ENCODE data around the gene ATP2C2. TPM values are rescaled to one million over a fixed set of nuclear protein-coding genes. Genes with fewer than 3 reads are reported as not detected.

ATP2C2 gene
- total RNA-seq, 1 donor from 2014 or later = 32.1 TPM

GRCh38 chr16:84323606-84324005 lies 44.7 kb upstream of the ATP2C2 start:
- DNase-seq (ENCODE audit: low read depth) (peak; percentile 33), FAIRE-seq (no peak)
- Histone ChIP-seq H3K27me3 (ENCODE audit: control insufficient read depth, insufficient read depth, low read length) (no peaks in the 10 kb centered on the region), H3K4me3 (ENCODE audit: low read depth, low read length) (no peak overlapping the region), H3K36me3 (ENCODE audit: control insufficient read depth, insufficient read depth, low read length) (no peaks in the 10 kb centered on the region)
- TF ChIP-seq CTCF (IDR thresholded peaks at IDR 0.05; ENCODE audit: insufficient read depth, low read length, severe bottlenecking) = no peak

GRCh38 chr16:84324434-84325262 lies 43.7 kb upstream of the ATP2C2 start:
- DNase-seq (ENCODE audit: low read depth) = peak; percentile 49

GRCh38 chr16:84326545-84326944 lies 41.8 kb upstream of the ATP2C2 start:
- no peaks in the 10 kb centered on the region for H3K36me3 ChIP-seq (ENCODE audit: control insufficient read depth, insufficient read depth, low read length)
- no peaks in the 10 kb centered on the region for H3K27me3 ChIP-seq (ENCODE audit: control insufficient read depth, insufficient read depth, low read length)
- FAIRE-seq (no peak), DNase-seq (ENCODE audit: low read depth) (no peak)
- TF ChIP-seq CTCF (IDR thresholded peaks at IDR 0.05; ENCODE audit: insufficient read depth, low read length, severe bottlenecking) = no peak
- H3K4me3 ChIP-seq (ENCODE audit: low read depth, low read length) = no peak overlapping the region

More at GRCh38 chr16:84324434-84325262, 43.7 kb upstream of the ATP2C2 start:
- TF ChIP-seq CTCF (IDR thresholded peaks at IDR 0.05; ENCODE audit: insufficient read depth, low read length, severe bottlenecking) = no peak
- Histone ChIP-seq H3K4me3 (ENCODE audit: low read depth, low read length) (no peak overlapping the region), H3K27me3 (ENCODE audit: control insufficient read depth, insufficient read depth, low read length) (no peaks in the 10 kb centered on the region), H3K36me3 (ENCODE audit: control insufficient read depth, insufficient read depth, low read length) (no peaks in the 10 kb centered on the region)
- FAIRE-seq = no peak

GRCh38 chr16:84327926-84328505 lies 40.3 kb upstream of the ATP2C2 start:
- Histone ChIP-seq H3K36me3 (ENCODE audit: control insufficient read depth, insufficient read depth, low read length) (no peaks in the 10 kb centered on the region), H3K27me3 (ENCODE audit: control insufficient read depth, insufficient read depth, low read length) (no peaks in the 10 kb centered on the region), H3K4me3 (ENCODE audit: low read depth, low read length) (no peak overlapping the region)
- FAIRE-seq (no peak), DNase-seq (ENCODE audit: low read depth) (no peak)
- no peak for TF ChIP-seq CTCF (IDR thresholded peaks at IDR 0.05; ENCODE audit: insufficient read depth, low read length, severe bottlenecking)

GRCh38 chr16:84329016-84329415 lies 39.3 kb upstream of the ATP2C2 start:
- H3K4me3 ChIP-seq (ENCODE audit: low read depth, low read length) = no peak overlapping the region
- no peak for DNase-seq (ENCODE audit: low read depth)
- H3K36me3 ChIP-seq (ENCODE audit: control insufficient read depth, insufficient read depth, low read length) = no peaks in the 10 kb centered on the region
- no peak for TF ChIP-seq CTCF (IDR thresholded peaks at IDR 0.05; ENCODE audit: insufficient read depth, low read length, severe bottlenecking)
- H3K27me3 ChIP-seq (ENCODE audit: control insufficient read depth, insufficient read depth, low read length) = no peaks in the 10 kb centered on the region
- FAIRE-seq = no peak
